Smooth muscle cell (in vitro differentiated cells): ENCODE results near the gene TIMM22. TPM values are rescaled to one million over a fixed set of nuclear protein-coding genes. Genes with fewer than 3 reads are reported as not detected.

Source experiments
- DNase-seq: peaks from one replicate; lab custom pipeline; 2025; ENCODE audit not compliant: unreplicated experiment; lab: John Stamatoyannopoulos, UW
- H2AFZ ChIP-seq: fragments of 200-600 bp; sonication (generic); 2 replicates; pipeline ENCODE4 v1.6.0; 2016; ENCODE audit warnings: antibody characterized with exemption, low read depth, mild to moderate bottlenecking
- H3F3A ChIP-seq: fragments of 200-600 bp; sonication (generic); 2 replicates; pipeline ENCODE4 v1.6.0; 2017; ENCODE audit warnings: antibody characterized with exemption, low read depth
- H3K27ac ChIP-seq: fragments of 200-600 bp; sonication (generic); 2 replicates; pipeline ENCODE4 v1.5.1; 2016; ENCODE audit warnings: low read depth, mild to moderate bottlenecking
- H3K27me3 ChIP-seq: fragments of 200-600 bp; sonication (generic); 2 replicates; pipeline ENCODE4 v1.6.1; 2016; ENCODE audit warnings: low read depth, mild to moderate bottlenecking
- H3K36me3 ChIP-seq: fragments of 200-600 bp; sonication (generic); 2 replicates; pipeline ENCODE4 v1.5.1; 2016; ENCODE audit warnings: low read depth
- H3K4me1 ChIP-seq: fragments of 200-600 bp; sonication (generic); 2 replicates; pipeline ENCODE4 v1.5.1; 2016; ENCODE audit warnings: low read depth
- H3K4me2 ChIP-seq: fragments of 200-600 bp; sonication (generic); 2 replicates; pipeline ENCODE4 v1.6.0; 2016; ENCODE audit warnings: mild to moderate bottlenecking
- H3K4me3 ChIP-seq: fragments of 200-600 bp; sonication (generic); 2 replicates; pipeline ENCODE4 v1.5.1; 2016; ENCODE audit warnings: mild to moderate bottlenecking
- H3K79me2 ChIP-seq: fragments of 200-600 bp; sonication (generic); 2 replicates; pipeline ENCODE4 v1.6.0; 2016; ENCODE audit warnings: low read depth, mild to moderate bottlenecking
- H3K9ac ChIP-seq: fragments of 200-600 bp; sonication (generic); 2 replicates; pipeline ENCODE4 v1.6.0; 2016; ENCODE audit warnings: low read depth
- H3K9me3 ChIP-seq: fragments of 200-600 bp; sonication (generic); replicated peaks from 2 replicates; pipeline ENCODE4 v1.5.1; 2016; ENCODE audit warnings: low read depth
- H4K20me1 ChIP-seq: fragments of 200-600 bp; sonication (generic); 2 replicates; pipeline ENCODE4 v1.6.0; 2016; ENCODE audit warnings: low read depth
- WGBS: methylation state at CpG from one replicate; pipeline ENCODE4 v1.1.7; 2016; ENCODE audit warnings: low lambda C conversion rate; 5-methylcytosine and 5-hydroxymethylcytosine counted together
- microRNA-seq: library from miRNA; unstranded; fragments of <30 nt; microRNA quantifications from one replicate; pipeline ENCODE4, GENCODE V29; 2016; ENCODE audit warnings: borderline number of aligned reads
- polyA plus RNA-seq: library from polyadenylated mRNA; unstranded; fragments of >200 nt; fragmentation: Nextera tagmentation; extraction: Ambion mirVana; gene quantifications from 2 replicates; pipeline ENCODE4 v1.2.1, GENCODE V29; 2016
- small RNA-seq: library from RNA; depleted of rRNA; stranded (forward); fragments of <200 nt; gene quantifications from one replicate; pipeline ENCODE3, GENCODE V24; 2014
- total RNA-seq: library from RNA; depleted of rRNA; stranded (reverse); fragments of >200 nt; gene quantifications from 2 replicates; pipeline ENCODE4 v1.2.3, GENCODE V29; 2014
- TF ChIP-seq, protein P1 (sequence below): fragments of 200-600 bp; sonication (generic); IDR thresholded peaks from 2 replicates; pipeline ENCODE4 v1.5.1; 2017; ENCODE audit warnings: borderline replicate concordance, mild to moderate bottlenecking, antibody characterized with exemption; ENCODE audit not compliant: insufficient read depth, poor library complexity, severe bottlenecking

The TIMM22 gene
- total and polyA plus RNA-seq, 2 experiments from 2014 or later = 13.7 to 24.0 TPM

DNA sequence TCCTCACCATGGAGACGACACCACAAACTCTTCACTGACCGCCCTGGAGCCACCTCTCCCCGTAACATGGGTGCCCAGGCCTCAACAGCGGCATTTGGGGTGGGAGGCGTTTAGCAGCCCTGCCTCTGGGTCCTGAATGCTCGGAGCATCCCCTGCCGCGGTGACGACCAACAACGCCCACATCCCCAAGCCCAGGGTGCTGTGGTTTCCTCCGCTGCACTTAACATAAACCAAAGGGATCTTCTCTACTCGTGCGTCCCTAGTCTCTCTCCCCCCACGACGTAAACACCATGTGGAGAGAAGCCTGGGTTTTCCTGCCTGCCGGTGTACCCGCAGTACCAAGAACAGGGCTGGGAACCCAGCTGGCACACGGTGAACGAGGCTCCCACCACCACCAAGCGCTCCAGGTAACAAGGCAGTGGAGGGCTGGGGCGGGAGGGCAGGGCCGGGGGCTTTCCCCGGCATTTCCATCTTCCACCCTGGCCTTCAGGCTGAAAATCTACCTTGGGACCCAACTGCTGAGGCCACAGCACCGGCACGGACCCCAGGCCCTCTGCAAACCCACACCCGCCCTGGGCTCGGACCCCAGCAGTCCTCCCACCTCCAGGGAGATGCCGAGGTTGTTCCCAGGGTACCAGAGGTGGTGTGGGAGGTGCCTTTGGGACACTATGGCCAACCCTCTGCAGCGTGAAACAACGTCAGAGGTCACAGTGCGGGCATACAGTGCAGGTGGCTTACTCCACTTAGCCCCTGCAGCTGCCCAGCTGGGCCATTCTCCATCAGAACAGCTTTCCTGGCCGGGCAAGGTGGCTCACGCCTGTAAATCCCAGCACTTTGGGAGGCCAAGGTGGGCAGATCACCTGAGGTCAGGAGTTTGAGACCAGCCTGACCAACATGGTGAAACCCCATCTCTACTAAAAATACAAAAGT is 54.3 kb downstream of the TIMM22 start:
- Histone ChIP-seq H4K20me1 (peaks cover 8% of the 10 kb centered on the region), H3K79me2 (no peaks in the 10 kb centered on the region), H3K36me3 (no peaks in the 10 kb centered on the region), H3K27ac (no peak overlapping the region), H3K9me3 (no peaks in the 10 kb centered on the region), H3K9ac (no peak overlapping the region), H2AFZ (no peak overlapping the region), H3K4me1 (no peaks in the 10 kb centered on the region), H3K4me2 (no peak overlapping the region), H3F3A (no peaks in the 10 kb centered on the region), H3K27me3 (no peaks in the 10 kb centered on the region), H3K4me3 (no peak overlapping the region)
- DNase-seq = no peak
- WGBS = 95% methylated on average over 30 of the region's 33 CpGs
- TF ChIP-seq, protein P1, sequence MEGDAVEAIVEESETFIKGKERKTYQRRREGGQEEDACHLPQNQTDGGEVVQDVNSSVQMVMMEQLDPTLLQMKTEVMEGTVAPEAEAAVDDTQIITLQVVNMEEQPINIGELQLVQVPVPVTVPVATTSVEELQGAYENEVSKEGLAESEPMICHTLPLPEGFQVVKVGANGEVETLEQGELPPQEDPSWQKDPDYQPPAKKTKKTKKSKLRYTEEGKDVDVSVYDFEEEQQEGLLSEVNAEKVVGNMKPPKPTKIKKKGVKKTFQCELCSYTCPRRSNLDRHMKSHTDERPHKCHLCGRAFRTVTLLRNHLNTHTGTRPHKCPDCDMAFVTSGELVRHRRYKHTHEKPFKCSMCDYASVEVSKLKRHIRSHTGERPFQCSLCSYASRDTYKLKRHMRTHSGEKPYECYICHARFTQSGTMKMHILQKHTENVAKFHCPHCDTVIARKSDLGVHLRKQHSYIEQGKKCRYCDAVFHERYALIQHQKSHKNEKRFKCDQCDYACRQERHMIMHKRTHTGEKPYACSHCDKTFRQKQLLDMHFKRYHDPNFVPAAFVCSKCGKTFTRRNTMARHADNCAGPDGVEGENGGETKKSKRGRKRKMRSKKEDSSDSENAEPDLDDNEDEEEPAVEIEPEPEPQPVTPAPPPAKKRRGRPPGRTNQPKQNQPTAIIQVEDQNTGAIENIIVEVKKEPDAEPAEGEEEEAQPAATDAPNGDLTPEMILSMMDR = no peak

Small RNAs within 50 kb of the gene (microRNA-seq; reads per million reads assigned to microRNA genes)
- gene MIR3183 = not detected

Small RNAs within 50 kb of the gene (small RNA-seq; reads per million reads assigned to genes)
- not detected for gene MIR3183

Other genes with a start within 250 kb of the TIMM22 start
- gene GEMIN4, start 244.9 kb upstream of the TIMM22 start, total RNA-seq = 9.0 and 18.8 TPM in 2 replicates
- 10.2 and 10.5 TPM in 2 replicates for gene GEMIN4, start 244.9 kb upstream of the TIMM22 start, polyA plus RNA-seq
- gene GLOD4, start 214.8 kb upstream of the TIMM22 start, total RNA-seq = 53.5 and 66.3 TPM in 2 replicates
- 47.2 and 61.8 TPM in 2 replicates for gene GLOD4, start 214.8 kb upstream of the TIMM22 start, polyA plus RNA-seq
- gene MRM3, start 214.8 kb upstream of the TIMM22 start, total RNA-seq = 6.4 and 8.7 TPM in 2 replicates
- 12.8 and 13.4 TPM in 2 replicates for gene MRM3, start 214.8 kb upstream of the TIMM22 start, polyA plus RNA-seq
- 58.3 and 89.0 TPM in 2 replicates for gene NXN, start 17.4 kb upstream of the TIMM22 start, total RNA-seq
- 78.6 and 81.8 TPM in 2 replicates for gene NXN, start 17.4 kb upstream of the TIMM22 start, polyA plus RNA-seq
- gene ABR, start 182.9 kb downstream of the TIMM22 start, total RNA-seq = 26.5 and 29.1 TPM in 2 replicates
- gene ABR, start 182.9 kb downstream of the TIMM22 start, polyA plus RNA-seq = 16.1 and 23.3 TPM in 2 replicates